Effector memory CD8-positive, alpha-beta T cell (primary cell): ENCODE data around the gene TUBAL3.
"Not testable (repeated sequence)": the region's sequence is repeated elsewhere in the genome, so short reads cannot be mapped to it uniquely, and the experiment has no call there.

Experiments
- ATAC-seq: fragments of 150-1000 bp; cut with Tn5 transposase; replicated peaks from 2 replicates; pipeline ENCODE4 v1.10.0; 2021; ENCODE audit warnings: mild to moderate bottlenecking, moderate library complexity
- DNase-seq, 3 experiments: peaks; one replicate each; pipeline ENCODE4 v3.0.0; 2021
- H3K27ac Mint-ChIP-seq, 2 donors: one replicate each; pipeline ENCODE4 v1.8.0; 2022; ENCODE audit warnings: mild to moderate bottlenecking in 2 of 2, mixed read lengths in 2 of 2, moderate library complexity in 2 of 2
- H3K27me3 Mint-ChIP-seq, 2 donors: one replicate each; pipeline ENCODE4 v1.8.0; 2022; ENCODE audit warnings: mixed read lengths in 2 of 2
- H3K36me3 Mint-ChIP-seq: one replicate; pipeline ENCODE4 v1.8.0; 2022; ENCODE audit warnings: mild to moderate bottlenecking, moderate library complexity, mixed read lengths; ENCODE audit not compliant: insufficient read depth
- H3K4me1 Mint-ChIP-seq, 2 donors: one replicate each; pipeline ENCODE4 v1.8.0; 2022; ENCODE audit warnings: low read depth in 2 of 2, mixed read lengths in 2 of 2
- H3K4me3 Mint-ChIP-seq, 2 donors: one replicate each; pipeline ENCODE4 v1.8.0; 2022; ENCODE audit warnings: mild to moderate bottlenecking in 2 of 2, mixed read lengths in 2 of 2, moderate library complexity in 2 of 2
- H3K9me3 Mint-ChIP-seq, 2 donors: one replicate each; pipeline ENCODE4 v1.8.0; 2022; ENCODE audit warnings: mixed read lengths in 2 of 2

TUBAL3 gene

GRCh38 chr10:5413012-5413938, 8.6 kb upstream of the TUBAL3 start:
- DNase-seq = no peak
- H3K4me1 Mint-ChIP-seq = peaks cover 2 to 3% of the 10 kb centered on the region in 2 donors
- ATAC-seq = no peak
- H3K9me3 Mint-ChIP-seq = no peaks in the 10 kb centered on the region
- peaks cover 21 to 22% of the 10 kb centered on the region in 2 donors for H3K27me3 Mint-ChIP-seq
- H3K4me3 Mint-ChIP-seq = no peak overlapping the region
- peaks cover 3% of the 10 kb centered on the region for H3K36me3 Mint-ChIP-seq
- no peak overlapping the region for H3K27ac Mint-ChIP-seq

- no peak within 1 kb of the TSS for H3K27ac Mint-ChIP-seq
- ATAC-seq = peak; percentile 80
- H3K27me3 Mint-ChIP-seq = peaks cover 27 to 29% of the 10 kb centered on the region in 2 donors
- H3K36me3 Mint-ChIP-seq = peaks cover 3% of the 10 kb centered on the region
- peak; percentile 26 to 44 (median 40) for DNase-seq
- no peaks in the 10 kb centered on the region for H3K9me3 Mint-ChIP-seq
- peaks cover 2 to 3% of the 10 kb centered on the region in 2 donors for H3K4me1 Mint-ChIP-seq
- H3K4me3 Mint-ChIP-seq = peak within 1 kb of the TSS in 1 of 2 donors; percentile 63
These were observed 7.8 kb upstream of the TUBAL3 start, which contains the start of gene NET1 for GRCh38 chr10:5412277-5412941. Gene NET1, plus strand, starts transcription at chr10:5412557. Its CDS starts 136 bp downstream, at chr10:5412693.

DNA sequence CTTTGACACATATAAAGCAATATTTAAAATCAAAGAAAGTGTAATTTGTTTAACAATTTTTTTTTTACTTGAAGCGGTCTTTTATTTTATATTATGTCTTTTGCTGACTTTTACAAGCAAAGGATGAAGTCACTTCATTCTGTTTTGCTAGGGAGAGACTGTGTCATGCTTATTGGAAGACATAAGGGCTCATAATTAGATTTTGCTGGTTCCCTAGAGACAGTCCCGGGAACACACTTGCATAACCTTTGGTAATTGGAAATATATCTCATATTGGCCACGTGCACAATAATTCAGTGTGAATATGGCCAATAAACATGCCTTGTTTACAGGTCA, 7.3 kb upstream of the TUBAL3 start:
- no peak overlapping the region for H3K27ac Mint-ChIP-seq

GRCh38 chr10:5410787-5411186, 6.2 kb upstream of the TUBAL3 start:
- not testable (repeated sequence) for ATAC-seq, H3K4me3 Mint-ChIP-seq, DNase-seq, H3K27ac Mint-ChIP-seq, H3K9me3 Mint-ChIP-seq, H3K36me3 Mint-ChIP-seq, H3K4me1 Mint-ChIP-seq
- peaks cover 27 to 29% of the 10 kb centered on the region in 2 donors for H3K27me3 Mint-ChIP-seq

More for the DNA sequence above, 7.3 kb upstream of the TUBAL3 start:
- Mint-ChIP-seq H3K4me3 (peak overlapping the region in 1 of 2 donors; percentile 63), H3K4me1 (peaks cover 2 to 3% of the 10 kb centered on the region in 2 donors), H3K36me3 (peaks cover 3% of the 10 kb centered on the region), H3K9me3 (no peaks in the 10 kb centered on the region), H3K27me3 (peaks cover 27 to 29% of the 10 kb centered on the region in 2 donors)
- DNase-seq (no peak), ATAC-seq (no peak)

DNA sequence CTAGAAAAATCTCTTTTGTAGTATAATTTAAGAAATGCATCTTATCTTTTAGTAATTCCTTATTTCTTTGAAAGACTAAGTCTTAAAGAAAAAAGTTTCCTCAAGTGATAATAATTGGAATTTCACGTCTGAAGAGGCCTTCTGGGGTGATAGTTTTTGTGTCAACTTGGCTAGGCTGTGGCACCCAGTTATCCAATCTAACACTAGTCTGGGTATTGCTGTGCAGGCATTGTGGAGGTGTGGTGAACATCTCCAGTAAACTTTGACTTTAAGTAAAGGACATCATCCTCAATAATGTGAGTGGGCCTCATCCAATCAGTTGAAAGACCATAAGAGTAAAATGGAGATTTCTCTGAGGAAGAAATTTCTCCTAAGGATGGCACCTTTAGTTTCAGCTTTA, 2.3 kb upstream of the TUBAL3 start:
- H3K27ac Mint-ChIP-seq = no peak overlapping the region
- peaks cover 0 to under 1% of the 10 kb centered on the region in 2 donors for H3K4me1 Mint-ChIP-seq
- ATAC-seq = no peak
- no peak overlapping the region for H3K4me3 Mint-ChIP-seq
- peaks cover 27 to 29% of the 10 kb centered on the region in 2 donors for H3K27me3 Mint-ChIP-seq
- DNase-seq = no peak
- no peaks in the 10 kb centered on the region for H3K36me3 Mint-ChIP-seq
- no peaks in the 10 kb centered on the region for H3K9me3 Mint-ChIP-seq

- Mint-ChIP-seq H3K27ac (no peak overlapping the region), H3K27me3 (peaks cover 28% of the 10 kb centered on the region in 2 donors), H3K4me3 (no peak overlapping the region), H3K9me3 (no peaks in the 10 kb centered on the region), H3K36me3 (no peaks in the 10 kb centered on the region), H3K4me1 (no peaks in the 10 kb centered on the region)
- ATAC-seq (no peak), DNase-seq (no peak)
These were observed 1.8 kb downstream of the TUBAL3 start for GRCh38 chr10:5402798-5403197.

DNA sequence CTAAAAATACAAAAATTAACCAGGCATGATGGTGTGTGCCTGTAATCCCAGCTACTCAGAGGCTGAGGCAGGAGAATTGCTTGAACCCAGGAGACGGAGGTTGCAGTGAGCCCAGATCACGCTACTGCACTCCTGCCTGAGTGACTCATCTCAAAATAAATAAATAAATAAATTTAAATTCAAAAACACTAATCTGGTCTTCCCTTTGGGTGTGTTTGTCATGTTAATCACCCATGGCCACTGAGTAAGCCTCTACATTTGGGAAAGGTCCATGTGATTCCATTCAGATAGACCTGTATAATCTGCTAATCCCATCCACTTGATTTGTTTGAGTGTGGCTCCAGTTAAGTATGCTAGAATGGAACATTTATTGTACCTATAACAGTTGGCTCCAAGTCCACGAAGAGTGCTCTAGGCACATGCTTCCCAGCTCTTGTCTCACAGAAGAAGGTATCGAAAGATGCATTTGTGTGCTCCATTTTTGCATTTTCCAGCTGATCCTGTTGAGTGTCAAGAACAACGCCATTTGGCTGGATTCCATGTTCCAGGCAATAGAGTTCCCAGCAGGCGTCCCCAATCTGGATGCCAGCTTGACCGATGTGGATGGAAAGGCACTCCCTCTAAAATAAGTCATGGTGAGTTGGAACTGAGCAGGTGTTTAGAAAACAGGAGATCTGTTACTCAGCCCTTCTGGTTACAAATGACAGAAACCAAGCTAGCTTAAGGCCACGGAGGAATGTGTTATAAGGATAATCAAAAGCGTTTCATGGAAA, 4.0 kb downstream of the TUBAL3 start:
- Mint-ChIP-seq H3K27ac (no peak overlapping the region), H3K4me1 (no peaks in the 10 kb centered on the region), H3K4me3 (no peak overlapping the region), H3K9me3 (no peaks in the 10 kb centered on the region), H3K27me3 (peaks cover 37 to 40% of the 10 kb centered on the region in 2 donors), H3K36me3 (no peaks in the 10 kb centered on the region)
- no peak for DNase-seq
- ATAC-seq = no peak

GRCh38 chr10:5399332-5399731, 5.3 kb downstream of the TUBAL3 start:
- ATAC-seq (no peak), DNase-seq (no peak)
- H3K9me3 Mint-ChIP-seq = no peaks in the 10 kb centered on the region
- H3K4me1 Mint-ChIP-seq = no peaks in the 10 kb centered on the region
- H3K27ac Mint-ChIP-seq = no peak overlapping the region
- no peaks in the 10 kb centered on the region for H3K36me3 Mint-ChIP-seq
- peaks cover 45 to 53% of the 10 kb centered on the region in 2 donors for H3K27me3 Mint-ChIP-seq
- no peak overlapping the region for H3K4me3 Mint-ChIP-seq

GRCh38 chr10:5396556-5397300, 7.9 kb downstream of the TUBAL3 start:
- H3K36me3 Mint-ChIP-seq = no peaks in the 10 kb centered on the region
- no peak overlapping the region for H3K27ac Mint-ChIP-seq
- peaks cover 49 to 66% of the 10 kb centered on the region in 2 donors for H3K27me3 Mint-ChIP-seq
- H3K4me3 Mint-ChIP-seq = no peak overlapping the region
- DNase-seq (no peak), ATAC-seq (no peak)
- no peaks in the 10 kb centered on the region for H3K4me1 Mint-ChIP-seq
- H3K9me3 Mint-ChIP-seq = peaks cover 0 to 6% of the 10 kb centered on the region in 2 donors

DNA sequence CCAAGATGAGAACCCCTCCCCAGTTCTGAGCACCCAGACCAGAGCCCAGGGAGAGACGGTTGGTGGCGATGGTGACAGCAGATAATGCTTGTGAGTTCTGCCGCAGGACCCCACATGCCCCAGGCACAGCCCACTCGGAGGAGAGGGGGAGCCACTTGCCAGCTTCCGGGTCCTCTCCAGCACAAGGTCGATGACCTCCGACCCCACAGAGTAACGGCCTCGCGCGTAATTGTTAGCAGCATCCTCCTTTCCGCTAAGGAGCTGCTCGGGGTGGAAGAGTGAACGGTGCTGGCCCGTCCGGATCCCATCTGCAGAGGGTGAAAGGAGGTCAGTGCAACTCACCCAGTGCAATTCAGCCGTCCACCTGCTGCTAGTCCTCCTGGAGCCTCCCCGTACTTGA, 9.5 kb downstream of the TUBAL3 start:
- peaks cover 7 to 20% of the 10 kb centered on the region in 2 donors for H3K9me3 Mint-ChIP-seq
- ATAC-seq (no peak), DNase-seq (no peak)
- no peak overlapping the region for H3K4me3 Mint-ChIP-seq
- no peak overlapping the region for H3K27ac Mint-ChIP-seq
- H3K27me3 Mint-ChIP-seq = peaks cover 43 to 64% of the 10 kb centered on the region in 2 donors
- no peaks in the 10 kb centered on the region for H3K4me1 Mint-ChIP-seq
- H3K36me3 Mint-ChIP-seq = no peaks in the 10 kb centered on the region

- no peak overlapping the region for H3K27ac Mint-ChIP-seq
- DNase-seq (no peak), ATAC-seq (no peak)
- H3K4me3 Mint-ChIP-seq = no peak overlapping the region
- peaks cover 27 to 48% of the 10 kb centered on the region in 2 donors for H3K27me3 Mint-ChIP-seq
- H3K36me3 Mint-ChIP-seq = no peaks in the 10 kb centered on the region
- peaks cover 12 to 24% of the 10 kb centered on the region in 2 donors for H3K9me3 Mint-ChIP-seq
- no peaks in the 10 kb centered on the region for H3K4me1 Mint-ChIP-seq
These were observed 11.1 kb downstream of the TUBAL3 start for GRCh38 chr10:5393529-5393928.

GRCh38 chr10:5391790-5392189, 12.8 kb downstream of the TUBAL3 start:
- Mint-ChIP-seq H3K27ac (no peak overlapping the region), H3K4me3 (no peak overlapping the region), H3K27me3 (peaks cover 24 to 39% of the 10 kb centered on the region in 2 donors), H3K4me1 (no peaks in the 10 kb centered on the region), H3K9me3 (peaks cover 15 to 31% of the 10 kb centered on the region in 2 donors), H3K36me3 (no peaks in the 10 kb centered on the region)
- ATAC-seq (no peak), DNase-seq (no peak)
